Measurements from ENCODE around the gene SALL4.

SALL4 gene

DNA sequence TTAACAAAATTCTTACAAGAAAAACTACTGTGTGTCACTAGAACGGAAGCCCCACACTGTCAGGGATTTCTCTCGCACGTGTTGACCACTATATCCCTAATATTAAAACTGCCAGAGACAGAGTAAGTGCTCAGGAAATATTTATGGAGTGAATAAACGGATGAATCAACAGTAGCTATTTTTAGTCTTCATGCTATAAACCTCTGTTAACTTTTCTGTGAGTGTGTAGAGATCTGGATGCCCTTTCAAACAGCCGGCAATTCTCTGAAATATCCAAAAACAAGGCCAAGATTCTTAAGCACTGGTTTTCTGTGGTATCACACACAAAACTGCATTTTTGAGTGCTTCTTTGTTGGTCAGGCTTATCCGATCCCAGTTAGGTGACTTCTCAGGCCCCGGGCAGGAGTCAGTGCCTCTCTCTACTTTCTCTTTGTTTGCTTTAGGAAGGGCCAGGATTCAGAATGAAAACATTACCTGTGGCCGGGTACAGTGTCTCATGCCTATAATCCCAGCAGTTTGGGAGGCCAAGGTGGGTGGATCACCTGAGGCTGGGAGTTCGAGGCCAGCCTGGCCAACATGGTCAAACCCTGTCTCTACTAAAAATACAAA lies 49.9 kb downstream of the SALL4 start:
- no peak for DNase-seq (ENCODE audit: extremely low spot score)
- POLR2A ChIA-PET = no interaction called here
- CTCF ChIA-PET = interaction anchor here (0.6 kb wide), 1 partner anchor 372 kb away, joined by 3 read pairs; no protein-coding TSS in a partner anchor
- TF ChIP-seq FOXM1 (IDR thresholded peaks at IDR 0.05; ENCODE audit: borderline replicate concordance) (no peak), LEF1 (IDR thresholded peaks at IDR 0.05; ENCODE audit: borderline replicate concordance) (no peak), CTBP1 (IDR thresholded peaks at IDR 0.05; ENCODE audit: borderline replicate concordance) (no peak), HDGF (IDR thresholded peaks at IDR 0.05; ENCODE audit: borderline replicate concordance) (no peak), SP1 (IDR thresholded peaks at IDR 0.05) (no peak), ELF4 (IDR thresholded peaks at IDR 0.05) (no peak), PKNOX1 (IDR thresholded peaks at IDR 0.05) (no peak), L3MBTL2 (conservative IDR thresholded peaks at IDR 0.05) (no peak), FOXA1 (IDR thresholded peaks at IDR 0.05) (no peak), TARDBP (IDR thresholded peaks at IDR 0.05) (no peak), SUZ12 (IDR thresholded peaks at IDR 0.05) (no peak), FOXK2 (IDR thresholded peaks at IDR 0.05) (no peak), NFRKB (IDR thresholded peaks at IDR 0.05) (no peak)

DNA sequence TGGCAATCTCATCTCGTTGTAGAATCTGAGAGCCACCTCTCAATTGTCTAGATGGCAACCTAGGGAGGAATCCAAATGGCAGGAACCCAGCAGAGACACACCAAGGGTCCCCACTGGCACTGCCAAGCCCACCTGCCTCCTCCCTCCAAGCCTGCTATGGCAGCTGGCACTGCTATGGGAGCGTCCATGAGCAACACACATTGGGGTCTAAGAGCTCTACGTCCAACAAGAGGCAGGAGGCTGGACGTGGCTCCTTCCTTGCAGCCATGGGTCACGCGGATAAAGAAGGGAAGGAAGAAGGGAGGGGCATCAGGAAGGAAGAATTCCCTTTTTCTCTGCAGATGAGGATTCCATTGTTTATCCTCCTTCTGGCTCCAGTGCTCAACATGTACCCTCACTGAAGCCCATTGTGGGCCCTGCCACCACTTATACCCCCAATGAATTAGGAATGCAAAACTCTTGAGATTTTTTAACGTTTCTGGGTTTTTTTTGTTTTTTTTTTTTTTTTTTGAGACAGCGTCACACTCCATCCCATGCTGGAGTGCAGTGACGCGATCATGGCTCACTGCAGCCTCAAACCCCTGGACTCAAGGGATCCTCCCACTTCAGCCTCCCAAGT lies 51.4 kb downstream of the SALL4 start:
- TF ChIP-seq ZNF384 (IDR thresholded peaks at IDR 0.05) = no peak
- no peak for TF ChIP-seq CTBP1 (IDR thresholded peaks at IDR 0.05; ENCODE audit: borderline replicate concordance)
- TF ChIP-seq L3MBTL2 (conservative IDR thresholded peaks at IDR 0.05) = no peak
- ChIA-PET POLR2A (no interaction called here), CTCF (no interaction called here)
- DNase-seq (ENCODE audit: extremely low spot score) = no peak

GRCh38 chr20:51750037-51750769 lies 52.1 kb downstream of the SALL4 start:
- ChIA-PET POLR2A (no interaction called here), CTCF (no interaction called here)
- TF ChIP-seq PKNOX1 (IDR thresholded peaks at IDR 0.05) (no peak), HDGF (IDR thresholded peaks at IDR 0.05; ENCODE audit: borderline replicate concordance) (no peak), ARNT (IDR thresholded peaks at IDR 0.05) (no peak), ELF4 (IDR thresholded peaks at IDR 0.05) (no peak), SP1 (IDR thresholded peaks at IDR 0.05) (no peak), BHLHE40 (IDR thresholded peaks at IDR 0.05; ENCODE audit: borderline replicate concordance) (no peak), FOXM1 (IDR thresholded peaks at IDR 0.05; ENCODE audit: borderline replicate concordance) (no peak), NFRKB (IDR thresholded peaks at IDR 0.05) (no peak), FOXA1 (IDR thresholded peaks at IDR 0.05) (no peak), CTBP1 (IDR thresholded peaks at IDR 0.05; ENCODE audit: borderline replicate concordance) (no peak), FOXK2 (IDR thresholded peaks at IDR 0.05) (no peak), LEF1 (IDR thresholded peaks at IDR 0.05; ENCODE audit: borderline replicate concordance) (no peak), SUZ12 (IDR thresholded peaks at IDR 0.05) (no peak), TARDBP (IDR thresholded peaks at IDR 0.05) (no peak), ZNF384 (IDR thresholded peaks at IDR 0.05) (no peak), L3MBTL2 (conservative IDR thresholded peaks at IDR 0.05) (no peak)
- DNase-seq (ENCODE audit: extremely low spot score) = no peak

GRCh38 chr20:51749674-51750036 lies 52.7 kb downstream of the SALL4 start:
- ChIA-PET CTCF (no interaction called here), POLR2A (no interaction called here)
- TF ChIP-seq SP1 (IDR thresholded peaks at IDR 0.05) = no peak
- no peak for TF ChIP-seq FOXK2 (IDR thresholded peaks at IDR 0.05)
- TF ChIP-seq ARNT (IDR thresholded peaks at IDR 0.05) = no peak
- no peak for TF ChIP-seq LEF1 (IDR thresholded peaks at IDR 0.05; ENCODE audit: borderline replicate concordance)
- no peak for TF ChIP-seq HDGF (IDR thresholded peaks at IDR 0.05; ENCODE audit: borderline replicate concordance)
- TF ChIP-seq TARDBP (IDR thresholded peaks at IDR 0.05) = no peak
- no peak for TF ChIP-seq L3MBTL2 (conservative IDR thresholded peaks at IDR 0.05)
- no peak for TF ChIP-seq FOXA1 (IDR thresholded peaks at IDR 0.05)
- no peak for TF ChIP-seq ZNF384 (IDR thresholded peaks at IDR 0.05)
- TF ChIP-seq PKNOX1 (IDR thresholded peaks at IDR 0.05) = no peak
- no peak for TF ChIP-seq CTBP1 (IDR thresholded peaks at IDR 0.05; ENCODE audit: borderline replicate concordance)
- no peak for TF ChIP-seq NFRKB (IDR thresholded peaks at IDR 0.05)
- TF ChIP-seq ELF4 (IDR thresholded peaks at IDR 0.05) = no peak
- no peak for TF ChIP-seq FOXM1 (IDR thresholded peaks at IDR 0.05; ENCODE audit: borderline replicate concordance)
- no peak for TF ChIP-seq BHLHE40 (IDR thresholded peaks at IDR 0.05; ENCODE audit: borderline replicate concordance)
- no peak for DNase-seq (ENCODE audit: extremely low spot score)

- ChIA-PET POLR2A (no interaction called here), CTCF (no interaction called here)
- DNase-seq (ENCODE audit: extremely low spot score) = no peak
- no peak for TF ChIP-seq FOXK2 (IDR thresholded peaks at IDR 0.05)
- no peak for TF ChIP-seq ARNT (IDR thresholded peaks at IDR 0.05)
- TF ChIP-seq HDGF (IDR thresholded peaks at IDR 0.05; ENCODE audit: borderline replicate concordance) = no peak
- TF ChIP-seq LEF1 (IDR thresholded peaks at IDR 0.05; ENCODE audit: borderline replicate concordance) = no peak
- TF ChIP-seq ZNF384 (IDR thresholded peaks at IDR 0.05) = no peak
- TF ChIP-seq PKNOX1 (IDR thresholded peaks at IDR 0.05) = no peak
- no peak for TF ChIP-seq BHLHE40 (IDR thresholded peaks at IDR 0.05; ENCODE audit: borderline replicate concordance)
- TF ChIP-seq NFRKB (IDR thresholded peaks at IDR 0.05) = no peak
Measured at GRCh38 chr20:51747182-51747911, 55.0 kb downstream of the SALL4 start.

Data from HEK293T (cell line).